ENCODE measurements around the gene RBM33. TPM values are rescaled to one million over a fixed set of nuclear protein-coding genes. Genes with fewer than 3 reads are reported as not detected.

RBM33 gene
- total and polyA plus RNA-seq, 10 of the 15 experiments (the other 5 are each of a cell fraction or from before 2014, with no cell fraction given) = 4.7 to 67.2 (median 24.3) TPM

DNA sequence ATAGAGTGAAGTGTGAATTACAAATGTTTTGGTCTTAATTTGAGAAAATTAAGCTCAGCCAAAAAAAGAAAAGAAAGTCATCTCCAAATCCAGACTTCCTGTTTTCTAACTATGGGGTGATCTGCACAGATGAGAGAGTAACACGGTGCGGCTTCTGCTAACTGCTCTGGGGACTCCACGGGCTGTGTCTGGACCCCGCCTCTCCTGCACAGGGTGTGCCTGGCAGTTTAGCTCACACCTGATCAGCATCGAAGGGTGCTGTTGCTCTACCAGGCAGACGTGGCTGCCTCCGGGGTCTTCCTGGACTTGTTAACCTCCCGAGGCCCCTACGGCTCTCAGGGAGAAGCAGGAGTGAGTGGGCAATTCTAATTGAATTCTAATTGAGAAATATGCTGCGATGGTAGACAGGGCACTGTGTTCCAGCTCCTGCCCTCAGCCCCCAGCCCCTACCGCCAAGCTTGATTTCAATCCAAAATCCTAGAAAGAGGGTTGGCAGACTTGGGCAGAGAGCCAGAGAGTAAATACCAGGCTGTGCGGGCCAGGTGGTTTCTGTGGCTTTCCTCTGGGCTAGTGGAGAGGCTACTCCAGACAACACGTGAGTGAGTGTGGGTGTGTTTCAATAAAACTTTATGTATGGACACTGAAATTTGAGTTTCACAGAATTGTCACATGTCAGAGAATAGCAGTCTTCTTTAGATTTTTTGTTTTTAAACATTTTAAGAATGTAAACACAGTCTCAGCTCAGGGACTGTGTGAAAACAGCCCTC lies 154.4 kb downstream of the RBM33 start:
- Histone ChIP-seq H3K4me2 (ENCODE audit: control insufficient read depth, insufficient read depth) (no peak overlapping the region), H4K20me1 (ENCODE audit: control insufficient read depth, insufficient read depth) (no peaks in the 10 kb centered on the region), H3K27me3 (replicated peaks in 1 of 2; ENCODE audit: control insufficient read depth in 2 of 2, insufficient read depth in 2 of 2, low read length in 1 of 2) (peaks cover 3 to 5% of the 10 kb centered on the region in 2 experiments), H3K79me2 (ENCODE audit: control insufficient read depth, insufficient read depth, low read length) (no peaks in the 10 kb centered on the region), H3K9ac (ENCODE audit: control insufficient read depth, insufficient read depth, low read length) (no peak overlapping the region), H3K4me1 (ENCODE audit: control insufficient read depth, insufficient read depth, low read length) (no peaks in the 10 kb centered on the region), H3K27ac (ENCODE audit: control insufficient read depth, insufficient read depth) (no peak overlapping the region), H3K4me3 (no peak overlapping the region), H3K9me3 (replicated peaks; ENCODE audit: control insufficient read depth, insufficient read depth, low read length) (no peaks in the 10 kb centered on the region), H3K36me3 (ENCODE audit: control insufficient read depth in 2 of 2, insufficient read depth in 2 of 2, low read length in 1 of 2) (no peaks in the 10 kb centered on the region), H2AFZ (ENCODE audit: control insufficient read depth, low read depth, low read length) (no peak overlapping the region)
- in situ Hi-C loops (cut with MboI) (loop anchor here (5.0 kb wide), 1 partner anchor 1023 kb away; no protein-coding TSS in a partner anchor), intact Hi-C loops (cut with micrococcal nuclease; ENCODE audit: unreplicated experiment) (loop anchor here (5.0 kb wide), 1 partner anchor 1018 kb away; no protein-coding TSS in a partner anchor)
- CTCF ChIA-PET = interaction anchor here (1.5 kb wide), 1 partner anchor 1025 kb away, joined by 3 read pairs; no protein-coding TSS in a partner anchor
- WGBS (ENCODE audit: insufficient coverage, insufficient replicate concordance, low lambda C conversion rate, missing lambda C conversion rate) = 6% methylated on average over 13 of the region's 13 CpGs
- FAIRE-seq (no peak), DNase-seq (ENCODE audit: low read depth, low spot score) (no peak), ATAC-seq (peak; percentile 25; the same call in 1 of the 3 replicates)
- RAD21 ChIA-PET (ENCODE audit: unreplicated experiment) = no interaction called here
- TF ChIP-seq, protein P1, sequence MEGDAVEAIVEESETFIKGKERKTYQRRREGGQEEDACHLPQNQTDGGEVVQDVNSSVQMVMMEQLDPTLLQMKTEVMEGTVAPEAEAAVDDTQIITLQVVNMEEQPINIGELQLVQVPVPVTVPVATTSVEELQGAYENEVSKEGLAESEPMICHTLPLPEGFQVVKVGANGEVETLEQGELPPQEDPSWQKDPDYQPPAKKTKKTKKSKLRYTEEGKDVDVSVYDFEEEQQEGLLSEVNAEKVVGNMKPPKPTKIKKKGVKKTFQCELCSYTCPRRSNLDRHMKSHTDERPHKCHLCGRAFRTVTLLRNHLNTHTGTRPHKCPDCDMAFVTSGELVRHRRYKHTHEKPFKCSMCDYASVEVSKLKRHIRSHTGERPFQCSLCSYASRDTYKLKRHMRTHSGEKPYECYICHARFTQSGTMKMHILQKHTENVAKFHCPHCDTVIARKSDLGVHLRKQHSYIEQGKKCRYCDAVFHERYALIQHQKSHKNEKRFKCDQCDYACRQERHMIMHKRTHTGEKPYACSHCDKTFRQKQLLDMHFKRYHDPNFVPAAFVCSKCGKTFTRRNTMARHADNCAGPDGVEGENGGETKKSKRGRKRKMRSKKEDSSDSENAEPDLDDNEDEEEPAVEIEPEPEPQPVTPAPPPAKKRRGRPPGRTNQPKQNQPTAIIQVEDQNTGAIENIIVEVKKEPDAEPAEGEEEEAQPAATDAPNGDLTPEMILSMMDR (IDR thresholded peaks at IDR 0.05 in 2 of 3, conservative IDR thresholded peaks at IDR 0.05 in 1 of 3; ENCODE audit: control insufficient read depth in 2 of 3, extremely low read depth in 1 of 3, insufficient read depth in 1 of 3, low read depth in 3 of 3, low read length in 3 of 3) = no peak
- TF ChIP-seq SPI1 (IDR thresholded peaks at IDR 0.05; ENCODE audit: borderline replicate concordance, insufficient read depth, low read depth, low read length) (peak; percentile 55; the same call in 1 of the 2 replicates), HDAC2 (IDR thresholded peaks at IDR 0.05) (no peak), RUNX3 (IDR thresholded peaks at IDR 0.05; ENCODE audit: low read length) (0 out of 2 replicates have a peak, but pooled peaks have one; percentile 5), POLR2AphosphoS5 (IDR thresholded peaks at IDR 0.05; ENCODE audit: low read length) (no peak)
- TF ChIP-seq, protein P2, sequence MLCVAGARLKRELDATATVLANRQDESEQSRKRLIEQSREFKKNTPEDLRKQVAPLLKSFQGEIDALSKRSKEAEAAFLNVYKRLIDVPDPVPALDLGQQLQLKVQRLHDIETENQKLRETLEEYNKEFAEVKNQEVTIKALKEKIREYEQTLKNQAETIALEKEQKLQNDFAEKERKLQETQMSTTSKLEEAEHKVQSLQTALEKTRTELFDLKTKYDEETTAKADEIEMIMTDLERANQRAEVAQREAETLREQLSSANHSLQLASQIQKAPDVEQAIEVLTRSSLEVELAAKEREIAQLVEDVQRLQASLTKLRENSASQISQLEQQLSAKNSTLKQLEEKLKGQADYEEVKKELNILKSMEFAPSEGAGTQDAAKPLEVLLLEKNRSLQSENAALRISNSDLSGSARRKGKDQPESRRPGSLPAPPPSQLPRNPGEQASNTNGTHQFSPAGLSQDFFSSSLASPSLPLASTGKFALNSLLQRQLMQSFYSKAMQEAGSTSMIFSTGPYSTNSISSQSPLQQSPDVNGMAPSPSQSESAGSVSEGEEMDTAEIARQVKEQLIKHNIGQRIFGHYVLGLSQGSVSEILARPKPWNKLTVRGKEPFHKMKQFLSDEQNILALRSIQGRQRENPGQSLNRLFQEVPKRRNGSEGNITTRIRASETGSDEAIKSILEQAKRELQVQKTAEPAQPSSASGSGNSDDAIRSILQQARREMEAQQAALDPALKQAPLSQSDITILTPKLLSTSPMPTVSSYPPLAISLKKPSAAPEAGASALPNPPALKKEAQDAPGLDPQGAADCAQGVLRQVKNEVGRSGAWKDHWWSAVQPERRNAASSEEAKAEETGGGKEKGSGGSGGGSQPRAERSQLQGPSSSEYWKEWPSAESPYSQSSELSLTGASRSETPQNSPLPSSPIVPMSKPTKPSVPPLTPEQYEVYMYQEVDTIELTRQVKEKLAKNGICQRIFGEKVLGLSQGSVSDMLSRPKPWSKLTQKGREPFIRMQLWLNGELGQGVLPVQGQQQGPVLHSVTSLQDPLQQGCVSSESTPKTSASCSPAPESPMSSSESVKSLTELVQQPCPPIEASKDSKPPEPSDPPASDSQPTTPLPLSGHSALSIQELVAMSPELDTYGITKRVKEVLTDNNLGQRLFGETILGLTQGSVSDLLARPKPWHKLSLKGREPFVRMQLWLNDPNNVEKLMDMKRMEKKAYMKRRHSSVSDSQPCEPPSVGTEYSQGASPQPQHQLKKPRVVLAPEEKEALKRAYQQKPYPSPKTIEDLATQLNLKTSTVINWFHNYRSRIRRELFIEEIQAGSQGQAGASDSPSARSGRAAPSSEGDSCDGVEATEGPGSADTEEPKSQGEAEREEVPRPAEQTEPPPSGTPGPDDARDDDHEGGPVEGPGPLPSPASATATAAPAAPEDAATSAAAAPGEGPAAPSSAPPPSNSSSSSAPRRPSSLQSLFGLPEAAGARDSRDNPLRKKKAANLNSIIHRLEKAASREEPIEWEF (IDR thresholded peaks at IDR 0.05; ENCODE audit: insufficient replicate concordance, low read depth, low read length) = no peak
- TF ChIP-seq, protein P3, sequence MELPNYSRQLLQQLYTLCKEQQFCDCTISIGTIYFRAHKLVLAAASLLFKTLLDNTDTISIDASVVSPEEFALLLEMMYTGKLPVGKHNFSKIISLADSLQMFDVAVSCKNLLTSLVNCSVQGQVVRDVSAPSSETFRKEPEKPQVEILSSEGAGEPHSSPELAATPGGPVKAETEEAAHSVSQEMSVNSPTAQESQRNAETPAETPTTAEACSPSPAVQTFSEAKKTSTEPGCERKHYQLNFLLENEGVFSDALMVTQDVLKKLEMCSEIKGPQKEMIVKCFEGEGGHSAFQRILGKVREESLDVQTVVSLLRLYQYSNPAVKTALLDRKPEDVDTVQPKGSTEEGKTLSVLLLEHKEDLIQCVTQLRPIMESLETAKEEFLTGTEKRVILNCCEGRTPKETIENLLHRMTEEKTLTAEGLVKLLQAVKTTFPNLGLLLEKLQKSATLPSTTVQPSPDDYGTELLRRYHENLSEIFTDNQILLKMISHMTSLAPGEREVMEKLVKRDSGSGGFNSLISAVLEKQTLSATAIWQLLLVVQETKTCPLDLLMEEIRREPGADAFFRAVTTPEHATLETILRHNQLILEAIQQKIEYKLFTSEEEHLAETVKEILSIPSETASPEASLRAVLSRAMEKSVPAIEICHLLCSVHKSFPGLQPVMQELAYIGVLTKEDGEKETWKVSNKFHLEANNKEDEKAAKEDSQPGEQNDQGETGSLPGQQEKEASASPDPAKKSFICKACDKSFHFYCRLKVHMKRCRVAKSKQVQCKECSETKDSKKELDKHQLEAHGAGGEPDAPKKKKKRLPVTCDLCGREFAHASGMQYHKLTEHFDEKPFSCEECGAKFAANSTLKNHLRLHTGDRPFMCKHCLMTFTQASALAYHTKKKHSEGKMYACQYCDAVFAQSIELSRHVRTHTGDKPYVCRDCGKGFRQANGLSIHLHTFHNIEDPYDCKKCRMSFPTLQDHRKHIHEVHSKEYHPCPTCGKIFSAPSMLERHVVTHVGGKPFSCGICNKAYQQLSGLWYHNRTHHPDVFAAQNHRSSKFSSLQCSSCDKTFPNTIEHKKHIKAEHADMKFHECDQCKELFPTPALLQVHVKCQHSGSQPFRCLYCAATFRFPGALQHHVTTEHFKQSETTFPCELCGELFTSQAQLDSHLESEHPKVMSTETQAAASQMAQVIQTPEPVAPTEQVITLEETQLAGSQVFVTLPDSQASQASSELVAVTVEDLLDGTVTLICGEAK (IDR thresholded peaks at IDR 0.05; ENCODE audit: borderline replicate concordance) = peak; percentile 73
- SMC1A ChIA-PET (ENCODE audit: uncharacterized antibody, unreplicated experiment) = no interaction called here
- BruUV-seq (replicated peaks) = no TSS peak
- POLR2A ChIA-PET = no interaction called here
